SU-DHL-6 (cell line): ENCODE data around the gene COMMD7.

Experiments
- H2AFZ ChIP-seq: fragments of 200-600 bp; sonication (generic); 2 replicates; pipeline ENCODE4 v1.6.1; 2014; ENCODE audit warnings: low read depth, mild to moderate bottlenecking, moderate library complexity, mixed read lengths, antibody characterized with exemption, low read length; ENCODE audit not compliant: severe bottlenecking
- H3F3A ChIP-seq: fragments of 200-600 bp; shearing (Covaris generic); 2 replicates; pipeline ENCODE4 v1.6.0; 2016; ENCODE audit warnings: antibody characterized with exemption, mild to moderate bottlenecking; ENCODE audit not compliant: insufficient read depth
- H3K27ac ChIP-seq: fragments of 200-600 bp; sonication (generic); 2 replicates; pipeline ENCODE4 v1.5.1; 2016; ENCODE audit warnings: low read depth, mild to moderate bottlenecking, low read length, moderate library complexity, mixed read lengths
- H3K27me3 ChIP-seq: fragments of 200-600 bp; sonication (generic), shearing (Covaris generic); 2 replicates; pipeline ENCODE4 v1.6.0; 2014; ENCODE audit warnings: mild to moderate bottlenecking, low read length
- H3K36me3 ChIP-seq: fragments of 200-600 bp; sonication (generic); 2 replicates; pipeline ENCODE4 v1.6.1; 2014; ENCODE audit warnings: mild to moderate bottlenecking, low read length, mixed read lengths
- H3K4me2 ChIP-seq: fragments of 300-600, 200-600 bp; shearing (Covaris generic), sonication (generic); 2 replicates; pipeline ENCODE4 v1.6.0; 2014; ENCODE audit warnings: low read length, low read depth, mild to moderate bottlenecking; ENCODE audit not compliant: poor library complexity, severe bottlenecking
- H3K4me3 ChIP-seq: fragments of 200-600 bp; sonication (generic); 2 replicates; pipeline ENCODE4 v1.5.1; 2014; ENCODE audit warnings: antibody characterized with exemption, low read length, mild to moderate bottlenecking, mixed read lengths; ENCODE audit not compliant: insufficient read depth, poor library complexity, severe bottlenecking
- H3K79me2 ChIP-seq: fragments of 200-600 bp; sonication (generic); 2 replicates; pipeline ENCODE4 v1.6.1; 2014; ENCODE audit warnings: mild to moderate bottlenecking, low read length, moderate library complexity; ENCODE audit not compliant: insufficient read depth
- H3K9ac ChIP-seq: fragments of 200-600 bp; sonication (generic); 2 replicates; pipeline ENCODE4 v1.7.0; 2014; ENCODE audit warnings: mild to moderate bottlenecking, low read length
- H3K9me2 ChIP-seq: fragments of 200-600 bp; sonication (generic); replicated peaks from 2 replicates; pipeline ENCODE4 v1.6.1; 2014; ENCODE audit warnings: low read length; ENCODE audit not compliant: insufficient read depth
- H3K9me3 ChIP-seq: fragments of 200-600 bp; sonication (generic); 2 replicates; pipeline ENCODE4 v1.6.1; 2014; ENCODE audit warnings: low read length, mixed read lengths; ENCODE audit not compliant: insufficient read depth
- H4K20me1 ChIP-seq: fragments of 200-600 bp; sonication (generic); 2 replicates; pipeline ENCODE4 v1.6.1; 2014; ENCODE audit warnings: low read depth, mild to moderate bottlenecking, antibody characterized with exemption, low read length, moderate library complexity, mixed read lengths
- EZH2phosphoT487 ChIP-seq: fragments of 200-600 bp; sonication (generic), shearing (Covaris generic); conservative IDR thresholded peaks from 2 replicates; pipeline ENCODE4 v1.6.1; 2018; ENCODE audit warnings: mild to moderate bottlenecking, antibody characterized with exemption, low read length, moderate library complexity, mixed read lengths
- TF ChIP-seq, protein P1 (sequence below): fragments of 200-600 bp; sonication (generic); IDR thresholded peaks from one replicate; pipeline ENCODE4 v1.5.1; 2017; ENCODE audit warnings: antibody characterized with exemption, mild to moderate bottlenecking, low read length, moderate library complexity; ENCODE audit not compliant: insufficient read depth, poor library complexity, severe bottlenecking

COMMD7 gene

DNA sequence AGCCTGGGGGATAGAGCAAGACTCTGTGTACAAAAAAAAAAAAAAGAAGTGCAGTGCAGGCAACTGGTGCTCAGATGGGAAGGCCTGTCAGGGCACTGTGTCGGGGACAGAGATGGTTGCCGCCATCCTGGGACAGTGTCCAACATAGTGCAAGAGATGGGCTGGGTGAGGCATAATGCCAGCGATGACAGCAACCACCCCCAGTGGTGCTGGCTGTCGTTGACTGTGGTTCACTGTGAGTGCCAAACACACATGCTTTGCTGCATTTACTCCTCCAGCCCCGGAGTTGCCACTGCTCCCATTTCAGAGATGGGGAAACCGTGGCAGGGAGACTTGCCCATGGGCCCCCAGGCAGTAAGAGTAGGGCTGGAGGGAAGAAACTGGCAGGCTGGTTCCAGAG lies 64.3 kb downstream of the COMMD7 start:
- no peaks in the 10 kb centered on the region for H3K27me3 ChIP-seq

DNA sequence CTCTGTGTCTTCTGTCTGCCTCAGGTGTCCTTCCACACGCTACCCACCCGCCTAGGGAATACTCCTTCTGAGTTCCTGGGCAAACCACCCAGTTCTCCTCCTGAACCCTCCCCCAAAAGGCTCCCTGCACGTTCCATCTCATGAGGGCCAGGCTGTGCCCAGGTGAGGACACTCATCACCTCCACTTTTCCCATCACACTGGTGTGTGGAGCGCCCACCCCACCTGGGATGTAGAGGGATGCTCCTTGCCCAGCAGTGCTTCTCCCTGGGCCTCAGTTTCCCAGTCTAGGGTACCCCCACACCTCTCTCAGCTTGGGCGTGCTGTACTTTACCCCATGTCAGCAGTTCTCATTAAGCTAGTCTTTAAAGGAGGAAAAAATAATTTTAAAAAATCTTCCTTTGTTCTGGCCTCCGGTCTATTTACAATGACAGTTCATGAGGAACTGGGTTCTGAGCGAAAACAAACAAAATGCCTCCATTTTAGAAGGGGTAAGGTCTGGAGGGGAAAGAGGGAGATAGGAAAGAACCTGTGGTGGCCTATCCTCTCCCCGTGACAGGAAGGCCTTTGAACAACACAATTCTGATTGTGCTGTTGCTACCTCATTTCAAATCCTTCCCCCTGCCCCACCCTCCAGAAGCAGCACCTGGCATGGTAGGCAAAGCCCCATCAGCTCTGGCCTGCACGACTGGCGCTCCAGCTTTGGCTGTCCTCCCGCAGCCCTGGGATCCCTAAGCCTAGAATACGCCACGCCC lies 67.9 kb downstream of the COMMD7 start:
- Histone ChIP-seq H3K9me3 (no peaks in the 10 kb centered on the region), H3K79me2 (no peaks in the 10 kb centered on the region), H3K4me3 (no peak overlapping the region), H3F3A (peaks cover 32% of the 10 kb centered on the region), H3K9me2 (no peaks in the 10 kb centered on the region), H4K20me1 (no peaks in the 10 kb centered on the region), H2AFZ (no peak overlapping the region), H3K9ac (no peak overlapping the region), H3K4me2 (no peak overlapping the region), H3K36me3 (no peaks in the 10 kb centered on the region), H3K27me3 (no peaks in the 10 kb centered on the region), H3K27ac (no peak overlapping the region)
- TF ChIP-seq EZH2phosphoT487: no peak
- TF ChIP-seq, protein P1, sequence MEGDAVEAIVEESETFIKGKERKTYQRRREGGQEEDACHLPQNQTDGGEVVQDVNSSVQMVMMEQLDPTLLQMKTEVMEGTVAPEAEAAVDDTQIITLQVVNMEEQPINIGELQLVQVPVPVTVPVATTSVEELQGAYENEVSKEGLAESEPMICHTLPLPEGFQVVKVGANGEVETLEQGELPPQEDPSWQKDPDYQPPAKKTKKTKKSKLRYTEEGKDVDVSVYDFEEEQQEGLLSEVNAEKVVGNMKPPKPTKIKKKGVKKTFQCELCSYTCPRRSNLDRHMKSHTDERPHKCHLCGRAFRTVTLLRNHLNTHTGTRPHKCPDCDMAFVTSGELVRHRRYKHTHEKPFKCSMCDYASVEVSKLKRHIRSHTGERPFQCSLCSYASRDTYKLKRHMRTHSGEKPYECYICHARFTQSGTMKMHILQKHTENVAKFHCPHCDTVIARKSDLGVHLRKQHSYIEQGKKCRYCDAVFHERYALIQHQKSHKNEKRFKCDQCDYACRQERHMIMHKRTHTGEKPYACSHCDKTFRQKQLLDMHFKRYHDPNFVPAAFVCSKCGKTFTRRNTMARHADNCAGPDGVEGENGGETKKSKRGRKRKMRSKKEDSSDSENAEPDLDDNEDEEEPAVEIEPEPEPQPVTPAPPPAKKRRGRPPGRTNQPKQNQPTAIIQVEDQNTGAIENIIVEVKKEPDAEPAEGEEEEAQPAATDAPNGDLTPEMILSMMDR: no peak

More for the DNA sequence above, 64.3 kb downstream of the COMMD7 start:
- H3F3A ChIP-seq: peaks cover 3% of the 10 kb centered on the region
- H4K20me1 ChIP-seq: no peaks in the 10 kb centered on the region
- no peaks in the 10 kb centered on the region for H3K79me2 ChIP-seq
- no peak overlapping the region for H3K27ac ChIP-seq
- H3K4me3 ChIP-seq: no peak overlapping the region
- H2AFZ ChIP-seq: no peak overlapping the region
- no peaks in the 10 kb centered on the region for H3K9me2 ChIP-seq
- no peak overlapping the region for H3K9ac ChIP-seq
- H3K9me3 ChIP-seq: no peaks in the 10 kb centered on the region
- H3K36me3 ChIP-seq: no peaks in the 10 kb centered on the region
- TF ChIP-seq EZH2phosphoT487: no peak
- TF ChIP-seq, protein P1: no peak
- no peak overlapping the region for H3K4me2 ChIP-seq

DNA sequence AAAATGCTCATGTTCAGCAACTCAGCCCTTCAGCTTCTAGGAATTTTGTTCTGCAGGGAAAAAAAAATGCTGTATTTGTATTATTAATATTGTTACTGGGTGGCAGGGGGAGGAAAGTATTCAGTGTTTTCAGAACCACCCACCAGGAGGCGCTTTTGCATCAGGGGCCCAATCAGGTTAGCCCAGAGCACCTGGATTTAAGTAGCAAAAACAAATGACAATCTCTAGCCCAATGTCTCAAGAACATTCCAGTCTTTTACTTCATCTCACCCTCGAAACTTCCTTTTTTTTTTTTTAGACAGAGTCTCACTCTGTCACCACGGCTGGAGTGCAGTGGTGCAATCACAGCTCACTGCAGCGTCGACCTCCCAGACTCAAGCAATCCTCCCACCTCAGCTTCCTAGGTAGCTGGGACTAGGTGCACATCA lies 68.9 kb downstream of the COMMD7 start:
- peak overlapping the region; percentile 98 for H3K27ac ChIP-seq
- no peaks in the 10 kb centered on the region for H3K36me3 ChIP-seq
- no peak overlapping the region for H3K4me3 ChIP-seq
- peak overlapping the region; percentile 71 for H3K4me2 ChIP-seq
- H3K9me2 ChIP-seq: no peaks in the 10 kb centered on the region
- H4K20me1 ChIP-seq: no peaks in the 10 kb centered on the region
- peak overlapping the region; percentile 76 for H2AFZ ChIP-seq
- TF ChIP-seq EZH2phosphoT487: no peak
- TF ChIP-seq, protein P1: peak; percentile 96
- no peaks in the 10 kb centered on the region for H3K79me2 ChIP-seq
- no peaks in the 10 kb centered on the region for H3K9me3 ChIP-seq
- H3K9ac ChIP-seq: peak overlapping the region; percentile 67
- no peaks in the 10 kb centered on the region for H3K27me3 ChIP-seq
- H3F3A ChIP-seq: peaks cover 39% of the 10 kb centered on the region
